ENCODE results near the gene PGGHG. TPM values are rescaled to one million over a fixed set of nuclear protein-coding genes. Genes with fewer than 3 reads are reported as not detected.

PGGHG gene
- total RNA-seq, 2 experiments from 2014 or later, result 487 to 541 TPM

DNA sequence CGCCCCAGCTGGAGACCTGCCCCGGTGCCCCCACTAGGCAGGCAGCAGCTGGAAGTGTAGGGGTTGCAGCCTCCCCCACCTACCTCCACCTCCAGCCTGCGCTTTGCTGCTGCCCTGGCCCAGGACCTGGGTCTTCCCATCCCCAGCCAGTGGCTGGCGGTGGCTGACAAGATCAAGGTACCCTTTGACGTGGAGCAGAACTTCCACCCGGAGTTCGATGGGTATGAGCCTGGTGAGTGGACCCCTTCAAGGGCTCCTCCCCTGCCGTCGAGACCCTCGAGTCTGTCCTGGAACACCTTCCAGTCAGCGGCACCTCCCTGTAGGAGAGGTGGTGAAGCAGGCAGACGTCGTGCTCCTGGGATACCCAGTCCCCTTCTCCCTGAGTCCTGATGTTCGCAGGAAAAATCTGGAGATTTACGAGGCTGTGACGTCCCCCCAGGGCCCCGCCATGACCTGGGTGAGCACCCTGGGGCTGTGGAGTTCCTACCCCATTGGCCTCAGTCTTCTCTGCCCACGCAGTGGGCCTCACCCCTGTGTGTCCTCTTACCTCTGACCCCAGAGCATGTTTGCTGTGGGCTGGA is 4.4 kb downstream of the PGGHG start:
- DNase-seq (no peak), ATAC-seq (no peak)
- Mint-ChIP-seq H3K9me3 (ENCODE audit: insufficient read depth) (no peaks in the 10 kb centered on the region), H3K36me3 (ENCODE audit: low read depth) (peaks cover 69% of the 10 kb centered on the region), H3K4me3 (peak overlapping the region; percentile 88), H3K27ac (no peak overlapping the region), H3K4me1 (ENCODE audit: low read depth) (peaks cover 75% of the 10 kb centered on the region), H3K27me3 (ENCODE audit: low read depth) (no peaks in the 10 kb centered on the region)
- POLR2A ChIA-PET, result interaction anchor here (1.0 to 10.0 kb wide), 3 partner anchors 13 to 23 kb away, joined by 3 to 97 read pairs (median 41); partner anchors contain the start of gene NLRP6
- CTCF ChIA-PET, result interaction anchor here (1.0 to 2.3 kb wide), 2 partner anchors 11 to 43 kb away, joined by 3 to 11 read pairs; no protein-coding TSS in a partner anchor

DNA sequence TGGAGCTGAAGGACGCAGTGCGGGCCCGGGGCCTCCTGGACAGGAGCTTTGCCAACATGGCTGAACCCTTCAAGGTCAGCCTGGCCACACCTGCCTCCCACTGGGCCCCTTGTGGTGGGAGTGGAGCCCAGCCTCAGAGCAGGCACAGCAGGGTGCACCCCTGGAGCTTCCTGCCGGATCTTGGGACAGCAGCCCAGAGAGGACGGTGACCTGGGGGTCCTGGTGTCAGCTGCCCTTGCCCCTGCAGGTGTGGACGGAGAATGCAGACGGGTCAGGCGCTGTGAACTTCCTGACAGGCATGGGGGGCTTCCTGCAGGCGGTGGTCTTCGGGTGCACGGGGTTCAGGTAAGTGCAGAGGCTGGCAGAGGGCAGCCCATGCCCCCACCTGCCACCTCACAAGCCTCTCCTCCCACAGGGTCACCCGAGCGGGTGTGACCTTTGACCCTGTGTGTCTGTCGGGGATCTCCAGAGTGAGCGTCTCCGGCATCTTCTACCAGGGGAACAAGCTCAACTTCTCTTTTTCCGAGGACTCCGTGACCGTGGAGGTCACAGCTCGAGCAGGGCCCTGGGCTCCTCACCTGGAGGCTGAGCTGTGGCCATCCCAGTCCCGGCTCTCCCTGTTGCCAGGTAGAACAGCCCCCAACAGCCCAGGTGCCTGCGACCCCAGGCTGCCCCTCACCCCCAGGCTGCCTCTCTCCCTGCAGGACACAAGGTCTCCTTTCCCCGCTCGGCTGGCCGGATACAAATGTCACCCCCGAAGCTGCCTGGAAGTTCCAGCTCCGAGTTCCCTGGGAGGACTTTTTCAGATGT is 5.1 kb downstream of the PGGHG start:
- POLR2A ChIA-PET, result interaction anchor here (0.7 to 10.0 kb wide), 4 partner anchors 14 to 26 kb away, joined by 3 to 97 read pairs (median 22); partner anchors contain the start of gene NLRP6
- Mint-ChIP-seq H3K36me3 (ENCODE audit: low read depth) (peaks cover 69% of the 10 kb centered on the region), H3K4me3 (peak overlapping the region; percentile 88), H3K27me3 (ENCODE audit: low read depth) (no peaks in the 10 kb centered on the region), H3K4me1 (ENCODE audit: low read depth) (peaks cover 82% of the 10 kb centered on the region), H3K27ac (peak overlapping the region; percentile 81), H3K9me3 (ENCODE audit: insufficient read depth) (no peaks in the 10 kb centered on the region)
- CTCF ChIA-PET, result interaction anchor here (0.9 to 2.3 kb wide), 4 partner anchors 11 to 155 kb away, joined by 3 to 11 read pairs (median 4); no protein-coding TSS in a partner anchor
- ATAC-seq (no peak), DNase-seq (no peak)

DNA sequence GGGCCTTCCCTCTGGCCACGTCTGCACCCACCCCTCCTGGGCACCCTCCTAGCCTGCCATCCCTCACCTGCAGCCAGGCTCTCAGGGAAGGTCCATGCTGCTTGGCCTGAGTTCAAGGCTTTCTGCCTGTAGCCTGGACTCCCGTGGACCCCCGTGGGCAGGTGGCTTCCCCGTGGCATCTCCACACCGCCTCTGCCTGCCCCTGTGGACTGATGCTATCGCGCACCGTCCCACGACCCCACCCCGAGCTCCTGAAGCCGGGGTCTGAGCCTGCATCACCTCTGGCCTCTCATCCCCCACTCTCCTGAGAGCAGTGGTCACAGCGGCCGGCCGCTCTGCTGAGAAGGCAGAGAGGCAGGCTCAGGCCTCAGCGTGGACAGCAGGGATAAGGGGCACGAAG is 5.9 kb downstream of the PGGHG start:
- peaks cover 64% of the 10 kb centered on the region for H3K36me3 Mint-ChIP-seq (ENCODE audit: low read depth)
- H3K4me1 Mint-ChIP-seq (ENCODE audit: low read depth), result peaks cover 83% of the 10 kb centered on the region
- H3K27me3 Mint-ChIP-seq (ENCODE audit: low read depth), result no peaks in the 10 kb centered on the region
- no peak for DNase-seq
- ChIA-PET POLR2A (interaction anchor here (0.7 to 10.0 kb wide), 4 partner anchors 14 to 35 kb away, joined by 3 to 97 read pairs (median 22); partner anchors contain the start of gene NLRP6), CTCF (interaction anchor here (0.9 to 2.3 kb wide), 3 partner anchors 11 to 154 kb away, joined by 3 to 11 read pairs (median 4); no protein-coding TSS in a partner anchor)
- no peak for ATAC-seq
- peak overlapping the region; percentile 81 for H3K27ac Mint-ChIP-seq
- no peaks in the 10 kb centered on the region for H3K9me3 Mint-ChIP-seq (ENCODE audit: insufficient read depth)
- H3K4me3 Mint-ChIP-seq, result peak overlapping the region; percentile 65

DNA sequence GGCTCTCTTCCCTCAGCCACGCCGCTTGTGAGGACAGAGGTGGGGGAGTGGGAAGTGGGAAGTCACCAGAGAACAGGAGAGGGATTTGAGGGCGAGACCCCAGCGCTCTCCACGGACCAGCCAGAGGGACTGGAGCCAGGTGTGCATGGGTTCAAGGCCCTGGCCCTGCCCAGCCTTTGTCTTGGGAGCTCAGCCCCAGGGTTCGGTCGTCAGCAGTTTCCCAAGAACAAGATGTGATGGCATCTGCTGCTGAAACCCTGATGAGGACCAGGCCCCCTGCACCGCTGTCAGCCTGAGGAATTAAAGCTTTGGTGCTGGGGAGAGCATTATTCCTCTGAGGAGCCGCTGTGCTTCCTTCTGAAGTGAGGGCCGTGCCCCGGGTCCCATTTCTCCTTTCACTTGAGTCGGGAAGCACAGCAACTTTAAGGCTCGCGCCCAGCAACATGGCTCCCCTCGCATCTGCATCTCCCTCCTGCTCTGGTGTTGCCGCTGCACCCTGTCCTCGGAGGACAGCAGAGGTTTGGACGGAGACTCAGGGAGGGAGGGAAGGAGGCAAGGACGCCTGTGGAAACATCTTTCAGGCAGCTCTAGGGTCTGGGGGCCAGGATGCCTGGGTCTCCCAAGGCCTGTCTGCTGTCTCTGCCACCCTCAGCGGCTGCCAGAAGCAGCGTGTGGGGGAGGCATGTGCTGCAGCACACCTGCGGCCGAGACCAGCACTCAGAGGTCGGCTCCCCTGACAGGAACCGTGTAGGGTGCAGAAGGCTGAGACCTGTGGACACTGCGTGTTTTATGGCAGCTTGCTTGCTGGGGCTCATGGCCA is 6.6 kb downstream of the PGGHG start:
- peak overlapping the region; percentile 81 for H3K27ac Mint-ChIP-seq
- CTCF ChIA-PET, result interaction anchor here (2.3 kb wide), 1 partner anchor 45 kb away, joined by 11 read pairs; no protein-coding TSS in a partner anchor
- H3K4me1 Mint-ChIP-seq (ENCODE audit: low read depth), result peaks cover 86% of the 10 kb centered on the region
- H3K27me3 Mint-ChIP-seq (ENCODE audit: low read depth), result peaks cover 4% of the 10 kb centered on the region
- POLR2A ChIA-PET, result interaction anchor here (0.7 to 10.0 kb wide), 5 partner anchors 11 to 34 kb away, joined by 3 to 97 read pairs (median 3); partner anchors contain the start of gene NLRP6
- H3K36me3 Mint-ChIP-seq (ENCODE audit: low read depth), result peaks cover 57% of the 10 kb centered on the region
- ATAC-seq (no peak), DNase-seq (no peak)
- H3K9me3 Mint-ChIP-seq (ENCODE audit: insufficient read depth), result no peaks in the 10 kb centered on the region
- H3K4me3 Mint-ChIP-seq, result peak overlapping the region; percentile 65

DNA sequence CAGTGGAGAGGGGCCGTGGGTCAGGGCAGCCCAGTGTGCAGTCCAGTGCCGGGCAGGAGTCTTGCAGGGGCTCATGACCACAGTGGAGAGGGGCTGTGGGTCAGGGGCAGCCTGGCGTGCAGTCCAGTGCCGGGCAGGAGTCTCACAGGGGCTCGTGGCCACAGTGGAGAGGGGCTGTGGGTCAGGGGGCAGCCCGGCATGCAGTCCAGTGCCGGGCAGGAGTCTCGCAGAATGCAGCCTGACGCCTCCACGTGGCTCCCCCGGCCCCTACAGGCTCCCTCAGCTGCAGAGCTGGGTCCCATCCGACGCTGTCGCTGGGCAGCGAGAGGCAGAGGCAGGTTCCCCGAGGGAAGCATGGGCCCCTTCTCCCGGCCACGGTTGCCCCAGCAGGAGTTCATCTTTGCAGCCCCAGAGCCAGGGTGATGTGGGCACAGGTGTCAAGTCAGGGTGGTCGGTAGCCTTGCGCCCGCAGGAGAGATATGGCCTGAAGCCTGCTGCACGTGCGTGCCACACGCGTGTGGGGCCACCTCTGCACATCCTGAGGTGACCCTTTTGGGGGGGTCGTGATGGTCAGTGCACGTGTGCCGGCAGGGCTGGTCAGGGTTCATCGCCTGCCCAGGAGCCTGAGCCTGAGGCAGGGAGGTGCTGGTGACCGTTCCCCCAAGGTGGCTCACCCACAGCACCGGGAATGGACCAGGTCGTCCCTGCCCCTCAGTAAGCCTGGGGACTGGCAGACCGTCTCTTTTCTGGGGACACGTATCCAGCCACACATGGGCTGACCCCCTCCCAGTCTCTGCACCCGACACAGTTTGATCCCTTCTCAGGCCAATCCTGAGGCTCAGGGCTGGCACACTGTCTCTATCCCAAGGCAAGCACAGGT is 7.5 kb downstream of the PGGHG start:
- ATAC-seq, result no peak
- POLR2A ChIA-PET, result interaction anchor here (1.3 to 10.0 kb wide), 3 partner anchors 12 to 20 kb away, joined by 3 to 97 read pairs (median 41); partner anchors contain the start of gene NLRP6
- H3K27ac Mint-ChIP-seq, result peak overlapping the region; percentile 85
- H3K36me3 Mint-ChIP-seq (ENCODE audit: low read depth), result peaks cover 49% of the 10 kb centered on the region
- peak overlapping the region; percentile 65 for H3K4me3 Mint-ChIP-seq
- peaks cover 85% of the 10 kb centered on the region for H3K4me1 Mint-ChIP-seq (ENCODE audit: low read depth)
- CTCF ChIA-PET, result no interaction called here
- no peak for DNase-seq
- H3K27me3 Mint-ChIP-seq (ENCODE audit: low read depth), result peaks cover 8% of the 10 kb centered on the region
- no peaks in the 10 kb centered on the region for H3K9me3 Mint-ChIP-seq (ENCODE audit: insufficient read depth)

DNA sequence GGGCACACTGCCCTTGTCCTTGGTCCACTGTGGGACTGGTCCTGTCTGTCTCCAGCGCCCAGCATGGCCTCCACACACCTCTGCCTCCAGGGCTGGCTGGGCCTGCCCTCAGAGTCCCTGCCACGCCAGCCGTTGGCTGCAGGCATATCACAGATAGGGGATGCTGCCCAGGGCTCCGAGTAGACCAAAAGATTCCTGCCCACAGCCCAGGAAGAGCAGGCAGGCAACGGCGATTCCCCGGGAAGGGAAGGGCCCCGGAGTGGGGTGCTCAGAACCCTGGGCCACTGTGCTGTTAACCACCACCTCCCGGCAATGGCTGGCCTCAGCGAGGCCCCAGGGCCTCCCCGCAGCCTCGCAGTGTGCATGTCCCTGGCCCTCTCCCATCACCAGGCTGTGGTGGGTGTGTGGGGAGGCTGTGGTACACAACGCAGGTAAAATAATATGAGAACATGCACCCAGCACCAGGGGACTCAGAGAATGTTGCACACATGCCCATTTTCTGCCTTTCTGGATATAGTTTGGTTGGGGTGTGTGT is 8.2 kb downstream of the PGGHG start:
- DNase-seq (no peak), ATAC-seq (peak; percentile 50)
- peak overlapping the region; percentile 85 for H3K27ac Mint-ChIP-seq
- H3K9me3 Mint-ChIP-seq (ENCODE audit: insufficient read depth), result no peaks in the 10 kb centered on the region
- H3K36me3 Mint-ChIP-seq (ENCODE audit: low read depth), result peaks cover 45% of the 10 kb centered on the region
- POLR2A ChIA-PET, result interaction anchor here (1.2 to 5.7 kb wide), 4 partner anchors 8 to 19 kb away, joined by 6 to 54 read pairs (median 16); partner anchors contain the start of genes IFITM2 and PGGHG
- CTCF ChIA-PET, result no interaction called here
- peaks cover 81% of the 10 kb centered on the region for H3K4me1 Mint-ChIP-seq (ENCODE audit: low read depth)
- peaks cover 9% of the 10 kb centered on the region for H3K27me3 Mint-ChIP-seq (ENCODE audit: low read depth)
- peak overlapping the region; percentile 30 for H3K4me3 Mint-ChIP-seq

DNA sequence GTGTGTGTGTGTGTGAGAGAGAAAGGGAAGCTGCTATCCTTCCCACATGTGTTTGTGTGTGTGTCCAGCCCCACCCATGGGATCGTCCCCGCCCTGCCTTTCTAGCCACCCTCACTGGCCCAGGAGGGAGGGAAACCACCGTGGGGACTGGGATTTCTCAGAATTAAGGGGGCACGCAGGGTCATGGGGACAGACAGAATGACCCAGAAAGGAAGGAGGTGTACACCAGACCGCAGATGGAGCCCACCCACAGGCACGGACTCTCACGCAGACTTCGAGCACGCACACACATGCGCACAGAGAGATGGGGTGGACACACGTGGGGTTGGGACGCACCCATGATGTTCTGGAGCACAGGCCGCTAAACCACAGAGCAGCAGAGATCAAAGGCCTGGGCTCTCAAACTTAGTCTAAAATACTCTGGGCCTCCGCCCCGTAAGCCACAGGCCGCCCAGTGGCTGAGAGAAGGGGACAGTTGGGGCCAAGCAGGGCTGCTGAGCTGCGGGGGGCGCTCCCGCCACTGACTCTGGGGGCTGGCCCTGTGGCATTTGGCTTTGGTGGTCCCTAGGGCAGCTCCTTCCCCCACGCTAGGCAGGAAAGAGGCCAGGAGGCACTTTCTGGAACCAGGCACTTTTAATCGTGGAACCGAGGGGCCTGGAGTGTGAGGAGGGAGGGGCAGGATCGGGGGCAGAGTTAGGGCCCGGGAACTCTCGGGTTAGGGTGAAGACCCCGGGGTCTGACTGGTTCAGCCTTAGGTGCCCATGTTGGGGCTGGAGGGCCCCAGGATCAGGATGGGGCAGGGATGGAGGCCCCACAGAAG is 8.9 kb downstream of the PGGHG start:
- POLR2A ChIA-PET, result interaction anchor here (1.2 to 5.7 kb wide), 6 partner anchors 8 to 47 kb away, joined by 4 to 54 read pairs (median 8); partner anchors contain the start of genes IFITM2 and PGGHG
- H3K27ac Mint-ChIP-seq, result peak overlapping the region; percentile 85
- CTCF ChIA-PET, result interaction anchor here (1.3 kb wide), 1 partner anchor 67 kb away, joined by 3 read pairs; no protein-coding TSS in a partner anchor
- peak overlapping the region; percentile 30 for H3K4me3 Mint-ChIP-seq
- H3K4me1 Mint-ChIP-seq (ENCODE audit: low read depth), result peaks cover 83% of the 10 kb centered on the region
- DNase-seq, result peak; percentile 93
- peaks cover 43% of the 10 kb centered on the region for H3K36me3 Mint-ChIP-seq (ENCODE audit: low read depth)
- ATAC-seq, result peak; percentile 64
- peaks cover 9% of the 10 kb centered on the region for H3K27me3 Mint-ChIP-seq (ENCODE audit: low read depth)
- H3K9me3 Mint-ChIP-seq (ENCODE audit: insufficient read depth), result no peaks in the 10 kb centered on the region

DNA sequence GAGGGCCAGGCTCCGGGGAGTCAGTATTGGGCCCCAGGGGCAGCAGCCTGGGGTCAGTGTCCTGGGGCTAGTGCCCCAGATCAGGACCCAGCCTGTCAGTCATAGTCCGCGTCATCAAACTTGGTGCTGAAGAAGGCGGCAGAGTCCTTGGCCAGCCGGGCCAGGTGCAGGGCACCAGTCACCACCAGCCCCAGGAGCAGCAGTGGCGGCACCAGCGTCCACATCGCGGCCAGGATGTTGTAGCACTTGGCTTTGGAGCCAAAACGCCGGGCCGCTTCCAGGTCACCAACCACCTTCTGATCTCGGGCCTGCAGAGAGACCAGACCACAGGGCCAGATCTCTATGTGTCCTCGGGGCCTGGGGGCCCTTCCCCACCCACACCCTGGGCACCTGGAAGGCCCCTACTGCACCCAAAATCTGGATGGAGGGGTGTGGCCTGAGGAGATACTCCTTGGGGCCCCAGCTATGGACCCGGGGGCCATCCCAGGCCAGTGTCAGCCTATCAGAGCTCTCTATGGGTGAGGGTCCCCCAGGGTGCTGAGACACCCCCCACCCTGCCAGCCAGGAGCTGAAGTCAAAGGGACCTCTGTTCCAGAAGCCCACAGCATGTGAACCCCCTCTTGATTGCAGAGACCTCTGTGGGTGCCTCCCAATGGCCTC is 9.6 kb downstream of the PGGHG start:
- CTCF ChIA-PET, result interaction anchor here (1.2 to 1.3 kb wide), 2 partner anchors 48 to 66 kb away, joined by 3 to 5 read pairs; no protein-coding TSS in a partner anchor

More for the DNA sequence above, 9.6 kb downstream of the PGGHG start:
- peak; percentile 45 for DNase-seq
- H3K36me3 Mint-ChIP-seq (ENCODE audit: low read depth), result peaks cover 37% of the 10 kb centered on the region
- peak overlapping the region; percentile 30 for H3K4me3 Mint-ChIP-seq
- peak overlapping the region; percentile 85 for H3K27ac Mint-ChIP-seq
- no peaks in the 10 kb centered on the region for H3K9me3 Mint-ChIP-seq (ENCODE audit: insufficient read depth)
- peaks cover 9% of the 10 kb centered on the region for H3K27me3 Mint-ChIP-seq (ENCODE audit: low read depth)
- POLR2A ChIA-PET, result interaction anchor here (0.7 to 5.7 kb wide), 8 partner anchors 9 to 48 kb away, joined by 3 to 54 read pairs (median 6); partner anchors contain the start of genes IFITM2 and PGGHG
- ATAC-seq, result no peak
- peaks cover 82% of the 10 kb centered on the region for H3K4me1 Mint-ChIP-seq (ENCODE audit: low read depth)
